GM12875 (cell line): ENCODE measurements around the gene CCT3.
A peak's percentile ranks its signal among the peaks of the same experiment; 100 is the strongest.

Experiments
- H3K4me3 ChIP-seq: one replicate; pipeline ENCODE4 v1.5.1; 2011; ENCODE audit warnings: low read depth, low read length, control low read depth
- CTCF ChIP-seq: IDR thresholded peaks from 2 replicates; pipeline ENCODE4 v1.5.1; 2011; ENCODE audit warnings: low read depth, mild to moderate bottlenecking, control low read depth, inconsistent platforms, low read length, moderate library complexity, borderline replicate concordance; ENCODE audit not compliant: insufficient read depth

CCT3 gene

GRCh38 chr1:156284757-156285156 is 53.3 kb downstream of the CCT3 start:
- no peak overlapping the region for H3K4me3 ChIP-seq
- TF ChIP-seq CTCF, result no peak

- peak within 1 kb of the TSS; percentile 91 for H3K4me3 ChIP-seq
- no peak for TF ChIP-seq CTCF
Measured at GRCh38 chr1:156284112-156284511, 54.0 kb downstream of the CCT3 start, which contains the start of gene TMEM79. Gene TMEM79 (plus strand): TSS chr1:156284325. CDS start chr1:156285227, 902 bp downstream.

- H3K4me3 ChIP-seq, result peak overlapping the region; percentile 91
- no peak for TF ChIP-seq CTCF
Measured at GRCh38 chr1:156283521-156283920, 54.6 kb downstream of the CCT3 start.

GRCh38 chr1:156282479-156283222 is 55.4 kb downstream of the CCT3 start, which contains the start of gene SMG5:
Gene SMG5 (minus strand): TSS chr1:156282825. CDS start chr1:156282680, 145 bp downstream.
- TF ChIP-seq CTCF, result no peak
- H3K4me3 ChIP-seq, result peak within 1 kb of the TSS; percentile 91

GRCh38 chr1:156281693-156282478 is 56.2 kb downstream of the CCT3 start:
- H3K4me3 ChIP-seq, result peak overlapping the region; percentile 91
- TF ChIP-seq CTCF, result no peak

- peak; percentile 26; the same call in 1 of the 2 replicates for TF ChIP-seq CTCF
- H3K4me3 ChIP-seq, result peak overlapping the region; percentile 91
Measured at GRCh38 chr1:156281281-156281680, 56.8 kb downstream of the CCT3 start.

GRCh38 chr1:156279837-156280236 is 58.3 kb downstream of the CCT3 start:
- TF ChIP-seq CTCF, result no peak
- H3K4me3 ChIP-seq, result no peak overlapping the region
